Neural cell (in vitro differentiated cells): ENCODE measurements around the gene CCDC80. TPM values are rescaled to one million over a fixed set of nuclear protein-coding genes. Genes with fewer than 3 reads are reported as not detected.

Experiments
- H2AFZ ChIP-seq: fragments of 200-600, 300-800 bp; sonication (generic), shearing (Covaris generic); 2 replicates; pipeline ENCODE4 v1.6.0; 2014; ENCODE audit warnings: low read depth, mild to moderate bottlenecking, antibody characterized with exemption, low read length, moderate library complexity
- H3F3A ChIP-seq: fragments of 200-600 bp; shearing (Covaris generic); 2 replicates; pipeline ENCODE4 v1.6.1; 2016; ENCODE audit warnings: mild to moderate bottlenecking, moderate library complexity, mixed read lengths, antibody characterized with exemption, low read length; ENCODE audit not compliant: insufficient read depth, poor library complexity, severe bottlenecking
- H3K27ac ChIP-seq: fragments of 200-600, 300-800 bp; sonication (generic), shearing (Covaris generic); 2 replicates; pipeline ENCODE4 v1.5.1; 2014; ENCODE audit warnings: mild to moderate bottlenecking, low read length, moderate library complexity
- H3K27me3 ChIP-seq: fragments of 300-800, 200-600 bp; sonication (generic), shearing (Covaris generic); 2 replicates; pipeline ENCODE4 v1.6.0; 2014; ENCODE audit warnings: mild to moderate bottlenecking, low read depth, low read length, moderate library complexity; ENCODE audit not compliant: insufficient read depth
- H3K36me3 ChIP-seq: fragments of 300-800, 200-600 bp; sonication (generic), shearing (Covaris generic); 2 replicates; pipeline ENCODE4 v1.5.1; 2014; ENCODE audit warnings: mild to moderate bottlenecking, antibody characterized with exemption, low read length, moderate library complexity; ENCODE audit not compliant: insufficient read depth
- H3K4me2 ChIP-seq: fragments of 300-800, 200-600 bp; sonication (generic), shearing (Covaris generic); 2 replicates; pipeline ENCODE4 v1.6.0; 2014; ENCODE audit warnings: mild to moderate bottlenecking, low read length
- H3K4me3 ChIP-seq: fragments of 300-800, 200-600 bp; sonication (generic), shearing (Covaris generic); 2 replicates; pipeline ENCODE4 v1.5.1; 2014; ENCODE audit warnings: mild to moderate bottlenecking, low read length, moderate library complexity
- H3K79me2 ChIP-seq: fragments of 200-600 bp; shearing (Covaris generic); replicated peaks from 2 replicates; pipeline ENCODE4 v1.6.0; 2014; ENCODE audit warnings: mild to moderate bottlenecking, low read length, moderate library complexity; ENCODE audit not compliant: insufficient read depth
- H3K9ac ChIP-seq: fragments of 300-800, 200-600 bp; sonication (generic), shearing (Covaris generic); 2 replicates; pipeline ENCODE4 v1.6.1; 2016; ENCODE audit warnings: mild to moderate bottlenecking, low read length, mixed read lengths
- H3K9me2 ChIP-seq: fragments of 200-600 bp; shearing (Covaris generic); 2 replicates; pipeline ENCODE4 v1.6.1; 2016; ENCODE audit warnings: mild to moderate bottlenecking, low read length, mixed read lengths; ENCODE audit not compliant: insufficient read depth
- H3K9me3 ChIP-seq: fragments of 200-600, 300-800 bp; sonication (generic), shearing (Covaris generic); 2 replicates; pipeline ENCODE4 v1.6.1; 2016; ENCODE audit warnings: mild to moderate bottlenecking, mixed run types, low read length, moderate library complexity, mixed read lengths
- H4K20me1 ChIP-seq: fragments of 200-600 bp; shearing (Covaris generic); 2 replicates; pipeline ENCODE4 v1.6.1; 2016; ENCODE audit warnings: mild to moderate bottlenecking, mixed run types; ENCODE audit not compliant: insufficient read depth
- EP300 ChIP-seq: fragments of 450-650 bp; conservative IDR thresholded peaks from 2 replicates; pipeline ENCODE4 v1.6.1; 2014; ENCODE audit warnings: antibody characterized with exemption, mild to moderate bottlenecking, moderate library complexity; ENCODE audit not compliant: poor library complexity, severe bottlenecking
- EZH2 ChIP-seq: fragments of 200-600, 300-800 bp; shearing (Covaris generic), sonication (generic); IDR thresholded peaks from 2 replicates; pipeline ENCODE4 v1.6.1; 2014; ENCODE audit warnings: antibody characterized with exemption, low read length, borderline replicate concordance, mild to moderate bottlenecking; ENCODE audit not compliant: insufficient read depth, poor library complexity, severe bottlenecking
- MXI1 ChIP-seq: fragments of 450-650 bp; conservative IDR thresholded peaks from 2 replicates; pipeline ENCODE4 v1.6.1; 2014; ENCODE audit warnings: antibody characterized with exemption, mild to moderate bottlenecking; ENCODE audit not compliant: poor library complexity, severe bottlenecking
- POLR2AphosphoS5 ChIP-seq: IDR thresholded peaks from 2 replicates; pipeline ENCODE4 v1.6.1; 2012
- RAD21 ChIP-seq: fragments of 450-650 bp; conservative IDR thresholded peaks from 2 replicates; pipeline ENCODE4 v1.6.1; 2014; ENCODE audit warnings: antibody characterized with exemption, mild to moderate bottlenecking, moderate library complexity
- SMC3 ChIP-seq: fragments of 450-650 bp; conservative IDR thresholded peaks from 2 replicates; pipeline ENCODE4 v1.6.1; 2014; ENCODE audit warnings: antibody characterized with exemption, mild to moderate bottlenecking, moderate library complexity; ENCODE audit not compliant: poor library complexity
- TAF1 ChIP-seq: IDR thresholded peaks from 2 replicates; pipeline ENCODE4 v1.6.1; 2012; ENCODE audit warnings: low read depth
- polyA plus RNA-seq: library from polyadenylated mRNA; depleted of rRNA; stranded (reverse); fragments of >200 nt; gene quantifications from 2 replicates; pipeline ENCODE4 v1.2.3, GENCODE V29; 2014
- TF ChIP-seq, protein P1 (sequence below): IDR thresholded peaks from 2 replicates; pipeline ENCODE4 v1.6.1; 2012; ENCODE audit warnings: borderline replicate concordance
- TF ChIP-seq, protein P2 (sequence below): fragments of 450-650 bp; IDR thresholded peaks from 2 replicates; pipeline ENCODE4 v1.5.1; 2014; ENCODE audit warnings: antibody characterized with exemption, mild to moderate bottlenecking, moderate library complexity; ENCODE audit not compliant: poor library complexity, severe bottlenecking

The CCDC80 gene
- polyA plus RNA-seq, 1 donor from 2014 or later, result 0.14 TPM

DNA sequence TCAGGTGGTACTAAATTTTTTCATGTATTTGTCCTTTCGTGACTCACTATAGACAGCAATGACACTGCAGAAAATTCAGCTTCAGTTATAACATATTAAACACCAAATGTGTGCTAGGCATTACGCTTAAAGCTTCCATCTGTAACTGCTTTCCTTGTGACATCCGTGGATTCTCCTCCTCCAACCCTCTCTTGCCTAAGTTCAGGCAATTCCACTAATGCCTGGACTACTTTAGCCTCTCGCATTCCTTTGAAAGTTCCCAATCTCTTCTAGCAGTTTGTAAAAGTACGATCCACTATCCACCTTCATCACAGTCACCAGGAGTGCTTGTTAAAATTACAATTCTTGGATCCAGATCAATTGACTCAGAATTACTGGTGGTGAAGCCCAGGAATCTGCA lies 17.7 kb downstream of the CCDC80 start:
- Histone ChIP-seq H3K9me2 (no peaks in the 10 kb centered on the region), H3K9ac (no peak overlapping the region), H3K36me3 (no peaks in the 10 kb centered on the region), H3K9me3 (no peaks in the 10 kb centered on the region), H3K27ac (no peak overlapping the region), H3K4me3 (no peak overlapping the region), H3K4me2 (no peak overlapping the region), H2AFZ (no peak overlapping the region), H3K79me2 (no peaks in the 10 kb centered on the region), H3K27me3 (no peaks in the 10 kb centered on the region), H4K20me1 (no peaks in the 10 kb centered on the region), H3F3A (no peaks in the 10 kb centered on the region)
- TF ChIP-seq POLR2AphosphoS5 (no peak), EZH2 (no peak), SMC3 (no peak), MXI1 (no peak)
- TF ChIP-seq, protein P1, sequence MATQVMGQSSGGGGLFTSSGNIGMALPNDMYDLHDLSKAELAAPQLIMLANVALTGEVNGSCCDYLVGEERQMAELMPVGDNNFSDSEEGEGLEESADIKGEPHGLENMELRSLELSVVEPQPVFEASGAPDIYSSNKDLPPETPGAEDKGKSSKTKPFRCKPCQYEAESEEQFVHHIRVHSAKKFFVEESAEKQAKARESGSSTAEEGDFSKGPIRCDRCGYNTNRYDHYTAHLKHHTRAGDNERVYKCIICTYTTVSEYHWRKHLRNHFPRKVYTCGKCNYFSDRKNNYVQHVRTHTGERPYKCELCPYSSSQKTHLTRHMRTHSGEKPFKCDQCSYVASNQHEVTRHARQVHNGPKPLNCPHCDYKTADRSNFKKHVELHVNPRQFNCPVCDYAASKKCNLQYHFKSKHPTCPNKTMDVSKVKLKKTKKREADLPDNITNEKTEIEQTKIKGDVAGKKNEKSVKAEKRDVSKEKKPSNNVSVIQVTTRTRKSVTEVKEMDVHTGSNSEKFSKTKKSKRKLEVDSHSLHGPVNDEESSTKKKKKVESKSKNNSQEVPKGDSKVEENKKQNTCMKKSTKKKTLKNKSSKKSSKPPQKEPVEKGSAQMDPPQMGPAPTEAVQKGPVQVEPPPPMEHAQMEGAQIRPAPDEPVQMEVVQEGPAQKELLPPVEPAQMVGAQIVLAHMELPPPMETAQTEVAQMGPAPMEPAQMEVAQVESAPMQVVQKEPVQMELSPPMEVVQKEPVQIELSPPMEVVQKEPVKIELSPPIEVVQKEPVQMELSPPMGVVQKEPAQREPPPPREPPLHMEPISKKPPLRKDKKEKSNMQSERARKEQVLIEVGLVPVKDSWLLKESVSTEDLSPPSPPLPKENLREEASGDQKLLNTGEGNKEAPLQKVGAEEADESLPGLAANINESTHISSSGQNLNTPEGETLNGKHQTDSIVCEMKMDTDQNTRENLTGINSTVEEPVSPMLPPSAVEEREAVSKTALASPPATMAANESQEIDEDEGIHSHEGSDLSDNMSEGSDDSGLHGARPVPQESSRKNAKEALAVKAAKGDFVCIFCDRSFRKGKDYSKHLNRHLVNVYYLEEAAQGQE, result no peak
- TF ChIP-seq, protein P2, sequence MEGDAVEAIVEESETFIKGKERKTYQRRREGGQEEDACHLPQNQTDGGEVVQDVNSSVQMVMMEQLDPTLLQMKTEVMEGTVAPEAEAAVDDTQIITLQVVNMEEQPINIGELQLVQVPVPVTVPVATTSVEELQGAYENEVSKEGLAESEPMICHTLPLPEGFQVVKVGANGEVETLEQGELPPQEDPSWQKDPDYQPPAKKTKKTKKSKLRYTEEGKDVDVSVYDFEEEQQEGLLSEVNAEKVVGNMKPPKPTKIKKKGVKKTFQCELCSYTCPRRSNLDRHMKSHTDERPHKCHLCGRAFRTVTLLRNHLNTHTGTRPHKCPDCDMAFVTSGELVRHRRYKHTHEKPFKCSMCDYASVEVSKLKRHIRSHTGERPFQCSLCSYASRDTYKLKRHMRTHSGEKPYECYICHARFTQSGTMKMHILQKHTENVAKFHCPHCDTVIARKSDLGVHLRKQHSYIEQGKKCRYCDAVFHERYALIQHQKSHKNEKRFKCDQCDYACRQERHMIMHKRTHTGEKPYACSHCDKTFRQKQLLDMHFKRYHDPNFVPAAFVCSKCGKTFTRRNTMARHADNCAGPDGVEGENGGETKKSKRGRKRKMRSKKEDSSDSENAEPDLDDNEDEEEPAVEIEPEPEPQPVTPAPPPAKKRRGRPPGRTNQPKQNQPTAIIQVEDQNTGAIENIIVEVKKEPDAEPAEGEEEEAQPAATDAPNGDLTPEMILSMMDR, result no peak

DNA sequence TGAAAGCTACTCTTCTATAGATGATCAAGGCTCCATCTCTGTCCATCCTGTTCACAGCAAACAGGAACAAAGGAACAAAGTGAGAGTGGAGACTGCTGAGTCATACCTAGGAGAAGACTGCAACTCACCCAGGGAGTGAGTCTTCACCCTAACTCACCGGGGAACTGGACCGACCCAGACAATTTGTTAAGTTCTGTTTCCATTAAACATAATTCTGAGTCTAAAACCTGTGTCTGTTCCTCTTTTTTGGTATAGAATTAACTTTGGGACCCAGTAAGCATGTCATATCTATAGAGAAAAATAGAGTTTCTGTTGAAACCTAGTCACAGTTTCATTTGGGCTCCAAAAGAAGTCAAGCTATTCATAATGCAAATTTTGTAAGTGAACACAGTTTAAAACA lies 21.6 kb downstream of the CCDC80 start:
- no peaks in the 10 kb centered on the region for H3K27me3 ChIP-seq
- no peak overlapping the region for H3K27ac ChIP-seq
- H3K4me3 ChIP-seq, result no peak overlapping the region
- H2AFZ ChIP-seq, result no peak overlapping the region
- H3K9me2 ChIP-seq, result no peaks in the 10 kb centered on the region
- no peak overlapping the region for H3K4me2 ChIP-seq
- H4K20me1 ChIP-seq, result no peaks in the 10 kb centered on the region
- no peaks in the 10 kb centered on the region for H3K36me3 ChIP-seq
- H3K9ac ChIP-seq, result no peak overlapping the region
- TF ChIP-seq RAD21 (no peak), EP300 (no peak), EZH2 (no peak), MXI1 (no peak), TAF1 (no peak)
- TF ChIP-seq, protein P2, result no peak
- no peaks in the 10 kb centered on the region for H3K9me3 ChIP-seq
- H3F3A ChIP-seq, result no peaks in the 10 kb centered on the region
- H3K79me2 ChIP-seq, result no peaks in the 10 kb centered on the region
